CD4-positive, alpha-beta T cell treated with Interleukin-15 for 1 hour (primary cell): Measurements from ENCODE around the gene TRIM67.
A peak's percentile ranks its signal among the peaks of the same experiment; 100 is the strongest.
"Not testable (repeated sequence)": the region's sequence is repeated elsewhere in the genome, so short reads cannot be mapped to it uniquely, and the experiment has no call there.

Experiments
- DNase-seq: peaks from one replicate; pipeline ENCODE4 v3.0.0-alpha.2; 2020

The TRIM67 gene

DNA sequence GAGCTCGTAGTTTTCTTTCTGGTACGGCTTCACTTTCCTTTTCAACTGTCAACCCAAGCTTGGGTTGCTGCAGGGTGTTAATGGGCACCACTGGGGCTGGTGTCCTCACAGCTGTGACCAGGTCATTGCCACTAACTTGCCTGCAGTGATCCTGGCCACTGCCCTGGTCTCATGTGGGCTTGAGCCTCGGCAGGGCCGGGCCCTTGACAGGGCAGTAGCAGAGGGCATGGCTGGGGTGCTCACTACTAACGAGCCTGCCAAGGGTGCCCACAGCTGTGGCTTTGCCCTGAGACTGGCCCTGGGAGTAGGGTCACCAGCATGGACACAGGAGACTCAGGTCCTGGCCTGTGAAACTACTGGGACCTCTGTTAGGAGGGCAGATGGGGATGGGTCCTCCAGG, 47.7 kb downstream of the TRIM67 start:
- no peak for DNase-seq

DNA sequence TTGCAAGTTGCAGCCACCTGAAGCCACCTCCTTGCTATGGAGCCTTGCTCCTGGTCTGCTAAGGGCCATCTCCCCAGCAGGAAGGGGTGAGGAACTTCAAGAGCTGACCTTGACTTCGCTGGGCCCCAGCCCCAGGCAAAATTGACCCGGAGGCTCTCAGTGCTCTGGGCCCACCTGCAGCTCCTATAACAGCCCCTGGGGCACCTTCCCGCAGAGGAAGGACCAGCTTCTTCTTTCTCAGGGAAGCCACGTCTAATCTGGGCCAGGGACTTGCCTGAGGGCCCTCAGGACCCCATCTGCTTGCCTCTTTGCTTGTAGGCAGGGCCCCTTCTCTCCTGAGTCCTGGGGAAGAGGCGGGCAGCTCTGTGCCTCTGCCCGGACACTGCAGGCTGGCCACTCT, 48.3 kb downstream of the TRIM67 start:
- no peak for DNase-seq

DNA sequence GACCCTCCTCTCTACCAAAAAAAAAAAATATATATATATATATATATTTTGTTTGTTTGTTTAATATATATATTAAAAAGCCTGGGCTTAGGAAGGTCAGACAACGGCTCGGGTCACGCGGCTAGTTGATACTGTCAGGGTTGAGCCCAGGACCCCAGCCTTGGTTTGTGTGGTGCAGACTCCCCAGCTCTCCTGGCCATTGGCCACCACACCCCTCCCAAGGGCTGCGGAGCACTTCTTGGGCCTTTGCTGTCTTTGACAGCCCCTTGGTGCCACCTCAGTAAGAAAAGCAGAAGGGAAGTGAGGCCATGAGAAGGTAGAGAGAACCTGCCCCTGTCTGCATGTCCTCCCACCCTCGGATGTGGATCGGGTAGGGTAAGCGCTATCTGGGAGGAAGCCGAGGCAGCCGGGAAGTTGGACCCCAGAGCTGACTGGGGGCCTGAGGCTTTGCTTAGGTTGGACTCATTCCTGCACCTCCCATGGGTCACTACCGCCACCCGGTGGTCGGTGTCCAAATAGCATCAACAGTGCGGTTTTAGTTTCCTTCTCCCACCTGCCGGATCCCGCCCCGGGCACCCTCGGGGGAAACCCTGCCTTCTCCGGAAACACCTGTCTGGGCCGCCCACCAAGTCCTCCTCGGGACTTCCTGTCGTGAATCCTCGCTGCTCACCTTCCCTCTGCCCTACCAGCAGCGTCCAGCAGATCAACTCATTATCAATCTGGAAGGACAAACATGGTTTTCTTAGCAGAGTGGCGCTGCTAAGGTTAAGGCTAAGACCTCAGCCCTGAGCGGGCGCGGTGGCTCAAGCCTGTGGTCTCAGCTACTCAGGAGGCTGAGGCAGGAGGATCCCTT, 49.4 kb downstream of the TRIM67 start:
- DNase-seq, result peak; percentile 88

DNA sequence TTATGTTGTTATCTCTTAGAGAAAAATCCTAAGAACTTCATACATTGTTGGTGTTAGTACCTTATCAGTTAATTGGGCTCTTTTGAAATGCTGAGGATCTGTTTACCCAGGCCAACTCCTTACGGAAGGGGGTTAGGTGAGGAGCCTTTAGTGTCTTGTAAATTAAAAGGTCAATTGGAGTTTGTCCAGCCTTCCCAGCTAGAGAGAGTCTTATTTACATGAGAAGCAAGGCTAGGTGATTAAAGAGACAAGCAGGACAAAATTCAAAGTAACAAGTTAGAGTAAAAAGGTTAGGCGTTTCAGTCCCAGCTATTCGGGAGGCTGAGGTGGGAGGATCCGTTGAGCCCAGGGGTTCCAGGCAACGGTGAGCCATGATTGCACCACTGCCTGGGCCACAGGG, 50.4 kb downstream of the TRIM67 start:
- not testable (repeated sequence) for DNase-seq

DNA sequence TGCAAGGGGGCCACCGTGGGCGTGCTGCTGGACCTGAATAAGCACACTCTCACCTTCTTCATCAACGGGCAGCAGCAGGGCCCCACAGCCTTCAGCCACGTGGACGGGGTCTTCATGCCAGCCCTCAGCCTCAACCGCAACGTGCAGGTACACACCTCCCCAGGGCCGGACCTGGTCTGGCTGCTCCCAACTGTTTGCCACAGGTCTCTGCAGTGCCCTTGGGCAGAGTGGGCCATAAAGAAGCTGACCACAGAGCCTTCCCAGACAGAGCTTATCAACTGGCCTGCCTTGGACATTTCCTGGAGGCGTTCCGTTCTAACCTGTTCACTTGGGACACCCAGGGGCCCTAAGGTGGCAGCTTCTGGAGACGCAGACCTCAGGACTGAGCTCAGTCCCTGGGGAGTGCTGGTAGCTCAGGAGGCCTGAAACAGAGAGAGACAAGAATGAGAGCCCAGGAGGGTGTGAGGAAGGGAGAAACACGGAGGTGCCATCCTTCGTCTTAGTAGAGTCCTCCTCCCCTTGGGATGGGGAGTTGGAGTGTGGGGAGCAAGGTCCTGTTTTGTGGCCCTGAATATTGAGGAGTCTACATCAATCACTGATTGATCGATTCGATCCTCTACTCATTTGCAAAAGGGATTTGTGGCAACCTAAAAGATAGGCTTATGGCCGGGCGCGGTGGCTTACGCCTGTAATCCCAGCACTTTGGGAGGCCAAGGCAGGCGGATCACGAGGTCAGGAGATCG, 52.1 kb downstream of the TRIM67 start:
- DNase-seq, result no peak

DNA sequence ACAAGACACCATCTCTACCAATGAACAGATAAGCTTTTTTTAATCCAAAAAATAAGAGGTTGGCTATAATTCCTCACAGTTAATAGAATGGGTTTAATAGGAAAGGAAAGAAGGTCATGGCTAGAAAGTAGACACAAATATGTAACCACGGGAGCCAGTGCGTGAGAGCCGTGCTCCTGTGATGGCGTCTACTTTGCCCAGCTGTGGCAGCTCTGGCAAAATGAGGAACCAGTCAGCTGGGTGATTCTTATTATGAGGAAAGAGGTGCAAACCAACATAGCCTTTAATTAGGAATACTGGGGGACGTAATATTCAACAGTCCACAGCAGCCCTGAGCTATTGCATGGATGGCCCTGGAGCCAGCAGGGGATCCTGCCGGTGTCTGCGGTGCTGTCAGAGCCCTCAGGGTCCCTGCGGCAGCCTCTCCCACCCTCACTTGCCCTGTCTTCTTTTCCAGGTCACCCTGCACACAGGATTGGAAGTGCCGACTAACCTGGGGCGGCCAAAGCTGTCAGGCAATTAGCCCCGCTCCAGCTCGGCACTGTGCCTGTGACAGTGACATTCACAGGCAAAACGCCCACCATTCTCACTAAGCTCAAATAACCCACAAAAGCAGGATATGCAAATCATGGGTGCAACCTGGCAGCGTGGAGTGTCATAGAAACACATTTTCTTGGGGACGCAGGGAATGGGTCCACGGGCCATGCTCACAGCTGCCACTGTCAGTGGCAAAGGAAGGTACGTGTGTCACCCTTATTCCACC, 53.2 kb downstream of the TRIM67 start:
- no peak for DNase-seq

DNA sequence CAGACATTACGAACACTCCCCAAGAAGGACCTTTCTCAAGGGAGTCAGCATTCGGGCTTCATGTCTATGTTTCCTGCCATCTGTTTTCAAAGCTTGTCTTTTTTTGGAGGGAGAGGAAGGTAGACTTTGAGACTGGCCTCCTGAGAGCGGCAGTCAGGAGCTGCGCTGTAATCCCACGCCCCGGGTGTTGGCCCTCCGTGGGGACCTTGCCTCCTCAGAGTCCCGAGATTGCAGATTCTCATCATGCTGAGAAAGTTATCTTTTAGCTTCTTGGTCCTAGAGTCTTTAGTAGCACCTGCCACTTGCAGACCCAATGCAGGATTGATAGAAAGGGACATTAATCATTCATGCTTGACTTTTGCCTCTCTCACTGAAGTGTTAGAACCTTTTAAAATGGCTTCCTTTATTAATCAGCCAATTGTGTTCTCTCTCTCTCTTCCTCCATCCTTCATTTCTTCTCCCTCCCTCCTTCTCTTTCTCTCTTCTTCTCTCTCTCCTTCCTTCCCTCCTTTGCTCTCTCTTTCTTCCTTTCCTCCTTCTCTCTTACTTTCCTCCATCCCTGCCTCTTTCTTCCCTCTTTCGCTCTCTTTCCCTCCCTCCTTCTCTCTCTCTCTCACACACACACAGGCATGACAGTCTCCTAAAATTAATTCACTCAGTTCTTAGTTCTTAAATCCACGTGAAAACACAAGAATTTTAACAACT, 54.0 kb downstream of the TRIM67 start:
- DNase-seq, result no peak

DNA sequence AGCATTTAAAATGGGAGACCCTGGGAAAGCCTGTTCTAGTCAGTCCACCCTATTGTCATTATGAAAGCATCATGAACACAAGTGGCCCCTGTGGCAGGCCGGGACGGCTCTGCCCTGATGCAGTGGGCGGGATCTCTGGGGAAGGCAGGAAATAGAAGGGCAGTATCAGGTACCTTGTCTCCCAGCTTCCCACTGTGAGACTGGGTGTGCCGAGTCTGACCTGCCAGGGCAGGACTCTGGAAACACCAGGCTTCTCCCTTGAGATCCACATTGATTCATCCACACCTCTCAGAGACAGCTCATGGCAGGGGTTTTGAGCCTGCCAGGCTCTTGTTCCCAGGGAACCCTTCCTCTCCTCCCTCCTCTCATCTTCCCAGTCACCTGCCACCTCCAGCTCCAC, 54.6 kb downstream of the TRIM67 start:
- DNase-seq, result no peak

DNA sequence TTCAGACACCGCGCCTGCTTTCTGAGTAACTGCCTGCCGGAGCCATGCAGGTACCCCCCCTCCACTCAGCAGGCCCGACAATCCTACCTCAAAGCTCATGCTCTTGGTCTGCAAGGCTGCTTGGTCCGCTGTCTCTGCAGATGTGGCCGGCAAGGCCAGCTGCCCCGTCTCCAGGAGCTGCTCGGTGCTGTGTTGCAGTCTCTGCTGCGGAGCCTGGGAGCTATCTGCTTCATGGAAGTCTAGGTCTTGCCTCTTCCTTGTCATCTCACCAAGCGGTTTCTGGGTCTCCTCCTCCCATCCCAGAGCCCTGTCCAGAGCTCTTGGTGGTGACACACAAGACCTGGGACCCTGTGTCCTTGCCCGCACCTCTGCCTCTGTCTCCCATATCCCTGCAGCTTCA, 55.2 kb downstream of the TRIM67 start:
- DNase-seq, result no peak

DNA sequence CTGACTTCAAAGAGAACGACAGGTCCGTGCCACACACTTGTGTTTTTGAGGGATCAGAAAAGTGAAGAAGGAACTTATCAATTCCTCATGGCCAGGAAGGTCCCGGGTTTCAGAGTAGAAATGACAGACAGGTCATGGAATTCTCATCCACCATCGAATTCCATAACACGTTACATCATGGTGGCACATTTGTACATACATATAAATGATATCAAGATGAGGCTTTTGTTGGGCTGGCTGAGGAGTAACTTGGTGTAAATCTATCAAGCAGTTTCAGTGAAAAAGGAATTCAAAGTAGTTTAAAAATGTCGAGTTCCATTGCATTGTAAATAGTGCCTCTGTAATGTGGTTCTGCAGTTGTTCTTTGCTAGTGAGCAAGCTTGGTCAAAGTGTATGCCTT, 56.2 kb downstream of the TRIM67 start:
- DNase-seq, result no peak

DNA sequence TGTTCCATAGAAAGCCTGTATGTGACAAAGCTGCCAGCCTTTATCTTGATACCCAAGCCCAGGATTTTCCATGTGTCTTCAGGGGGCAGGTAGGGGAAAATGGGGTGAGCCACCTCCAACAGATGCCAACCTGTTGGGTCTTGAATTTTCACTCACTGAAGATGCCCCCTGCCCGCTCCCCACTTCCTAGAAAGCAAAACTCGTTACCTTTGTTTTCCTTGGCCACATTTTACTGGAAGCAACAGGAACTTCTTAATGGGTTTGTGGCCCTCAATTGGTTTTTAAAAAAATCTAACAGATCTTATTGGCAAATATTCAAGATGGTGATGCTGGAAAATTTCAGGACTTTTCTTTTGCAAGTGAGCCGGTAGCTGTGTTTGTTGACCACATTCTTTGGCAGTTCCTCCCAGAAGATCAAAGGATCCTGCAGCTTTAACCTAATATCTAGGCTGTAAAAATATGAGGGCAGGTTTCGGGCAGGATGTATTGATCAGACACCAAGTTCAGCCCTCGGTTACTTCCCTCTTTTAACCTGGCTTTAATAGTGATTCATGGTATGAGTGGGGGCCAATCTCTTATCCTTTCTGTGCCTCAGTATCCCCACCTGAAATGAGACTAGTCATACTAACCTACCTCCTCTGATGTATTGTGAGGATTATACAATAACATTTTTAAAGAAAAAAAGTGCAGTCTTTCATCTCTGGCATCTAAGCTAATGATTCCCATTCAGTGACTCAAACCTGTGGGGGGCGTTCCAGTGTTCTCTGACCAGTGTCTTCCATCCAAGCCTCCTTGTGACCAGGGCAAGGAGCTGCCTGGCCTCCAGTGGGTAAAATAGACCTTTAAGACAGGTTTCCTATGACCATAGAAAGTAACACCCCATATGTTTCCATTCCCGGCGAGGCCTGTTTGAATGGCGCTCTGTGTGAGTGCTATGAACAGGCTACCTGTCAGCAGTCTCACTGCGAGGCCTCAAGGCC, 57.9 kb downstream of the TRIM67 start:
- no peak for DNase-seq

DNA sequence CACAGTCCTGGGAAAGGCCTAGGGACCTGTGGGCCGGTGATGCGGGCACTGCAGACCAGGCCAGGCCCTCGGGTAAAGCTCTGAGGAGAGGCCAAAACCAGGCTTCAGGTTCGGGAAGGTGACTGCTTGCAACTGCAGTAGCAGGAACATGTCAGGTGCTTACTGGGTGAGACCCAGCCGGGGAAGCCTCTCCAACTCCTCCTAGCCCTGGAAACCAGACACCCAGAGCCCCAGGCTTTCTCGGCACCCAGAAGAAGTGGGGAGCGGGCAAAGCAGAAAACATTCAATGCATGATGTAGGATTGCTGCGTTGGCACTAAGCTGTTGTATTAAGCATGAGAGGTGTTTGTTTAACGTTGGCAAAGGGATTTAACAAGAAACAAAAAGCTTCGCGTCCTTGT, 58.9 kb downstream of the TRIM67 start:
- no peak for DNase-seq

DNA sequence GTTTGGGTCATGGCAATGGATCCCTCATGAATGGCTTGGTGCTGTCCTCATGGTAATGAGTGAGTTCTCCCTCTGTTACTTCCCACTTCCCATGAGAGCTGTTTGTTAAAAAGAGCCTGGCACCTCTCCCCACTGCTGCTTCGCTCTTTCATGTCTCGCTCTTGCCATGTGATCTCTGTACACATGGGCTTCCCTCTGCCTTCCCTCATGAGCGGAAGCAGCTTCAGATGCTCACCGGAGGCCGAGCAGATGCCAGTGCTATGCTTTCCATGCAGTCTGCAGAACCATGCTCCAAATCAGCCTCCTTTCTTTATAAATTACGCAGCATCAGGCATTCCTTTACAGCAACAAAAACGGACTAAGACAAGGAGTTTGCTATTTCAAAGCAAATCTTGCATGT, 64.3 kb downstream of the TRIM67 start:
- DNase-seq, result no peak

DNA sequence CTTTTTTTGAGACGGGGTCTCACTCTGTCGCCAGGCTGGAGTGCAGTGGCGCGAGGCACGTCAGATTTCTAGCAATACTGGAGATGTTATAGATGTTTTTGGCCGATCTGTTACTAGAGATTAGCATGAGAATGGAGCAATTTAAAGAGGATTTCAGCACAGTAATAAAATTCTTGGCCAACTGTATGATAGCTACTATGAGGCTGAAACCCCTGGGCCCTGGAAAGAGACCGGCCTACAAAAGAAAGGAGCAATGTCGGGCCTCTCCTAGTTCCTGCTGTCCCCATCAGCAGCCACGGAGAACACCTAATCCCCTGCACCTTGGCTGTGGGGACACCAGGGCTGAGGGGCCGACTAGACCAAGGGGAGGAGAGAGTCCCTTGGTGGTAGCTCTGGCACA, 69.7 kb downstream of the TRIM67 start:
- no peak for DNase-seq

DNA sequence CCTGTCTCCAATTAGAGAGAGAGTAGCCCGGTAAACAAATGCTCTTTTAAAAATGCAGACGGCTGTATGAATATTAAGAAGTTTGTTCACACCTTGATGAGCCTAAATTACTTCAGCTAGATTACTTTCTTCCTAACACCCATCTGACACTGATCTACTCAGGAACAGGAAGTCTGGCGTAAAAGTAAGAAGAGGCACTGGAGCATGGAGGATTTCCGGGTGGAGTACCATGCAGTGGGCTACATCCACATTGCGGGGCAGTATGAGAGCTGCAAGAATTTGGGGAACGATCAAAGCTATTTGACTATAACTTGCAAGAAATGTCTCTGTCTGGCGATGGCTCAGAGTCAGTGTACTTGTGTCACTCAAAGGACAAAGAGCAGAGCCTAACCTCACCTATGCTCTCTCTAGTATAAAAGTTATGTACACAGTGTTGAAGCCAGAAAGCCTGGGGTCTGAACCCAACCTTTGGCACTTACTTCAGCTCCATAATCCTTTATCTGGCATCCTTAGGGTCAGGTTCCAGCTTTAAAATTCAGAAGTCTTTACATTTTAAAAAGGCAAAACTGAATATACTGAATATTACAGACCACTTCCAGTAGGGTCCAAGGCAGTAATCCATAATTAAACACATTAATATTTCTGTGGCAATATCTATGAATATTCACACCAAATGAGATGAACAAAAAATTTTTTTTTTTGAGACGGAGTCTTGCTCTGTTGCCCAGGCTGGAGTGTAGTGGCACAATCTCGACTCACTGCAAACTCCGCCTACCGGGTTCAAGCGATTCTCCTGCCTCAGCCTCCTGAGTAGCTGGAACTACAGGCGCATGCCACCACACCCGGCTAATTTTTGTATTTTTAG, 71.2 kb downstream of the TRIM67 start:
- DNase-seq, result no peak

DNA sequence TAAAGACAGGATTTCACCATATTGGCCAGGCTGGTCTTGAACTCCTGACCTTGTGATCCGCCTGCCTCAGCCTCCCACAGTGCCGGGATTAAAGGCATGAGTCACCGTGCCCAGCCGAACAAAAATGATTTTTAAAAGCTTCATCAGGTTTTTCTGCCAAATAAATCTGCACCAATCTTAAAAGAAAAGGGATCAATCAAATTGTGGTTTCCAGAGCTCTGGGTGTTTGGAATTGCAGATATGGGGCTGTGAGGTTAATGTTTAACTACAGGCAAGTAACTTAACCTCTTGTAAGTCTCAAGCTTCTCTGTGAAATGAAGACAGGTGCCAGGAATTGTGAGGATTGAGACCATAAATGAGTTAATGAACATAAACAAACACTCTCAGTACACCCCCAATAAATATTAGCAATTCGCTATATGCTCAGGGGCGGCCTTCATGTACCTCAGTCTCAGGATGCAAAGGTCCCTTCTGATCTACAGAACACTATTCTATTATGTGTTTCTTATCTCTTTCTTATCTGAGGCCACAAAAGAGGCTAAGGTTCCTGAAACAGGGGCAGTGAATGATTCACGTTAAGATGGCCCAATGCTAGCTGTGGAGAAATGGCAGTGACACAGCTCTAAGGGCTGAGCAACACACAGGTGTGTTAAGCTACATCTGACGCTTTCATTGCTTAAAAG, 72.0 kb downstream of the TRIM67 start:
- no peak for DNase-seq

DNA sequence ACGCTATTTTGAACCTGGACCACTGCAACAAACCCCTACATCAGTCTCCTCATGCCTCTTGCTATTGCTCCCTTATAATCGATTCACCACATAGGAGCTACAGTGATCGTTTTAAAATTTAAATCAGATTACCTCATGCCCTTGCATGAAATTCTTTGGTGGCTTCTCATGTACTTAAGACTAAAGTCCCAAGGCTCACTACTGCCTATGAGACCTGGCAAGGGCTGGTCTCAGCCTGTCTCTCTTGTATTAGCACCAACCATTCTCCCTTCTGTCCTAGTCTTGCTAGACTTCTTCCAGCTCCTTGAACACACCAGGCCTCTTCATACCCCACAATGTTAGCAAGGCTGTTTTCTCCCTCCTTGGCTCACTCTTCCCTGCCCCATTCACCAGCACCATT, 72.6 kb downstream of the TRIM67 start:
- DNase-seq, result no peak

DNA sequence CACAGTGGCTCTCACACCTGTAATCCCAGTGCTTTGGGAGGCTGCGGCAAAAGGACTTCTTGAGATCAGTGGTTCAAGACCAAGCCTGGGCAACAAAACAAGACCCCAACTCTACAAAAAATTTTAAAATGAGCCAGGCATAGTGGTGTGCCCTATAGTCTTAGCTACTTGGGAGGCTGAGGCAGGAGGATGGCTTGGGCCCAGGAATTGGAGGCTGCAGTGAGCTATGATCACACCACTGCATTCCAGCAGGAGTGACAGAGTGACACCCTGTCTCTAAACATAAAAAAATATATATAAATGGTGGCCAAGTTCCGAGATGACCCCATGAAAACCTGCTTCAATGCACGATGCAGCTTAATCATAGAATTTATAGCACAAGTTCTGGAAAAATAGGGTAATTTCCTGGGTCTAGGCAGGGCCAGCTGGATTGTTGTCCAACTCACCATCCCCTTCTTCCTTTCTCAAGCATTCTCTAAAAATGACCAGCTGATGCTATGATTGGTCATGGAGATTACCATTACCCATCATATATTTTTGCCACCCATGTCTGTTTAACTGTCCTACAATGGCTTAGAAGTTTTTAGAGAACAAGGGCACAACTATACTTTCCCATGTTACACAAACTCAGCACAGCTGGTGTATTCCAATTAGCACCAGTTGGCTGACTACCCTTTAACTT, 73.8 kb downstream of the TRIM67 start:
- no peak for DNase-seq

DNA sequence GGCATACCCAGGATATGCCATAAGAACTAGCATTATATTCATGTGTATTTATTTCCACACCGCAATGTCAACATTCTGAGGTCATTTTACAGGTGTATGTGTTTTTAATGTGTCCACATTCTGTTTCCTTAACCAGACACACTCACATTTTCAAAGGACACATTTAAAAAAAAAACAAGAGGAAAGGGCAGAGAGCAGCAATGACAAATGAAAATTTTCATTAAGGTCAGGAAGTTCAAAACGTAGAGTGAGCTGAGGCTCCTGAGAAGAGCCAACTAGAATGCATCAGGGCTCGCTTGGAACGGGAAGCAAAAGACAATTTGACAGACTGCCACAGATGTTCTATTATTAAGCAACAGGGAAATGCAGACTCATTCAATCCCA, 74.3 kb downstream of the TRIM67 start:
- DNase-seq, result no peak

DNA sequence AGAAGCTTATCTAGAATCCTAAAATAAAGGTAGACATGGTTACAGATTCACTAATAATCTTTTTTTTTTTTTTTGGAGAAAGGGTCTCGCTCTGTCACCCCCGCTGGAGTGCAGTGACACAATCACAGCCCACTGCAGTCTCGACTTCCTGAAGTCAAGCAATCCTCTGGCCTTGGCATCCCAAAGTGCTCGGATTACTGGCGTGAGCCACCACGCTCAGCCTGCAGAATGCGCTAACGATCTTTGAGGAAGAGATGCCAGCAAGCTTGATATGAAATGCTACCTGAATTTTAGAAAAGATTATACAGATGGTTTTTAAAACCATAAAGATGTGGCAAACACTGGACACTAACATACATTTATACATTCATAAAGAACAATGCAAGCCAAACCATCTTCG, 75.1 kb downstream of the TRIM67 start:
- DNase-seq, result no peak
